ENCODE measurements around the gene OSBPL10. TPM values are rescaled to one million over a fixed set of nuclear protein-coding genes. Genes with fewer than 3 reads are reported as not detected.

The OSBPL10 gene
- total and polyA plus RNA-seq, 3 donors from 2014 or later, result 113 to 175 (median 160) TPM

DNA sequence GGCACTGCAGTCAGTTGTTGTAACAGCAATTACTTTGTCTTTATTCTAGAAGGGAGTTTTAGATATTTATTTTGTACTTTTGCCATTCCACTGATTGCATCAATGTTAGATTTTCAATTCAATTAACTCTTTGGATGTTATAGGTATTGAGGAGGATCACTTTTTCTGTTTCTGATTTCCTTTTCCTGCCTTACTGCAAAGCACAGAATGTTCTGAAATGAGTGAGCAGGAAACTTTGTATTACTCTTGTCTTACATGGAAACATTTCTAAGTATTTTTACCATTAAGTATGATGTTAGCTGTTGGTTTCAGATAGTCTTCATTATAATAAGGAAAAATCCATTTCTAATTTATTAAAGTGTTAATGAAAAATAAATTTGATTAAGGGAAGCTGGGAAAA, 80.5 kb downstream of the OSBPL10 start:
- peaks cover 13% of the 10 kb centered on the region for H3K4me1 ChIP-seq
- no peak overlapping the region for H3K4me3 ChIP-seq
- intact Hi-C loops (cut with DNase I; ENCODE audit: low total_unique reads), result no loop called here
- TF ChIP-seq, protein P1, sequence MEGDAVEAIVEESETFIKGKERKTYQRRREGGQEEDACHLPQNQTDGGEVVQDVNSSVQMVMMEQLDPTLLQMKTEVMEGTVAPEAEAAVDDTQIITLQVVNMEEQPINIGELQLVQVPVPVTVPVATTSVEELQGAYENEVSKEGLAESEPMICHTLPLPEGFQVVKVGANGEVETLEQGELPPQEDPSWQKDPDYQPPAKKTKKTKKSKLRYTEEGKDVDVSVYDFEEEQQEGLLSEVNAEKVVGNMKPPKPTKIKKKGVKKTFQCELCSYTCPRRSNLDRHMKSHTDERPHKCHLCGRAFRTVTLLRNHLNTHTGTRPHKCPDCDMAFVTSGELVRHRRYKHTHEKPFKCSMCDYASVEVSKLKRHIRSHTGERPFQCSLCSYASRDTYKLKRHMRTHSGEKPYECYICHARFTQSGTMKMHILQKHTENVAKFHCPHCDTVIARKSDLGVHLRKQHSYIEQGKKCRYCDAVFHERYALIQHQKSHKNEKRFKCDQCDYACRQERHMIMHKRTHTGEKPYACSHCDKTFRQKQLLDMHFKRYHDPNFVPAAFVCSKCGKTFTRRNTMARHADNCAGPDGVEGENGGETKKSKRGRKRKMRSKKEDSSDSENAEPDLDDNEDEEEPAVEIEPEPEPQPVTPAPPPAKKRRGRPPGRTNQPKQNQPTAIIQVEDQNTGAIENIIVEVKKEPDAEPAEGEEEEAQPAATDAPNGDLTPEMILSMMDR (IDR thresholded peaks at IDR 0.05), result no peak
- no peak for TF ChIP-seq POLR2A (IDR thresholded peaks at IDR 0.05)
- DNase-seq, result no peak
- no peaks in the 10 kb centered on the region for H3K27me3 ChIP-seq
- no peaks in the 10 kb centered on the region for H3K9me3 ChIP-seq
- H3K36me3 ChIP-seq (ENCODE audit: low read depth, missing control alignments), result no peaks in the 10 kb centered on the region
- H3K27ac ChIP-seq, result peak overlapping the region; percentile 1 to 36

DNA sequence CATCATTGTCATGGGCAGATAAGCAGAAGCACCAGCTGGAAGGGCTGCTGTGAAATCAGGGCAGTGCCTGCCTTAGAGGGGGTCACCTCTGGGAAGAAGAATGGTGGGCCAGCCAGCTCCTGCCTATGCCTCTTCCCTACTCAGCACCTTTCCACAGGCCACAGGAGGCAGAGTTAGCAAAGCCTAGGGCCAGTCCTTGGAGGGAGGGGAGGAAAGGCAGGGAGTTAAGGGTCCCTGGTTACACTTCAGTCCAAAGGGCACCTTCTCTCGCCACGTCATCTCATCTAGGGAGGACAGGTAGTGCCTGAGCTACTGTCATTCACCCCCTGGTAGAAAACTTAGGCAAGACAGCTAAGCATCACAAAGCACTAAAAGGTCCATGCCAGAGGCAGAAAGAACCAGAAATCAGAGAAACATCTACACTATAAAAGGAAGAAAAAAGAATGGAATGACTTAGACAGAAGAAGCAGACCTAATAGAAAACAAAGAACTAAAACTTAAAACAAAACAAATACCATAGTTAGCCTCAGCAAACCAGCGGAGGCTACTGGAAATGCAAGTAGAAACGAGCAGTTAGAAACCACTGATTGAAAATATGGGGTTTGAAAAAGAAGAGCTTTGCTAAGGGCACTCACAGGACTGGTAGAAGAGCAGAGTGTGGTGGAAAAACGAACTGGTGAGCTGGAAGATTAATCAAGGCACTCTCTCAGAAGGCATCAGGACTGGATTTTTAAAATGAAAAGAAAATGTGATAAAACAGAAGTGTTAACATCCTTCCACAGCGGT, 84.2 kb downstream of the OSBPL10 start:
- Histone ChIP-seq H3K4me3 (no peak overlapping the region), H3K27me3 (no peaks in the 10 kb centered on the region), H3K27ac (no peak overlapping the region), H3K36me3 (ENCODE audit: low read depth, missing control alignments) (no peaks in the 10 kb centered on the region), H3K9me3 (no peaks in the 10 kb centered on the region), H3K4me1 (peaks cover 13% of the 10 kb centered on the region)
- 84 to 85% methylated on average over 6 of the region's 6 CpGs for WGBS, 2 donors
- intact Hi-C loops (cut with DNase I; ENCODE audit: low total_unique reads), result no loop called here
- no peak for DNase-seq
- TF ChIP-seq, protein P1 (IDR thresholded peaks at IDR 0.05), result no peak
- no peak for TF ChIP-seq POLR2A (IDR thresholded peaks at IDR 0.05)

DNA sequence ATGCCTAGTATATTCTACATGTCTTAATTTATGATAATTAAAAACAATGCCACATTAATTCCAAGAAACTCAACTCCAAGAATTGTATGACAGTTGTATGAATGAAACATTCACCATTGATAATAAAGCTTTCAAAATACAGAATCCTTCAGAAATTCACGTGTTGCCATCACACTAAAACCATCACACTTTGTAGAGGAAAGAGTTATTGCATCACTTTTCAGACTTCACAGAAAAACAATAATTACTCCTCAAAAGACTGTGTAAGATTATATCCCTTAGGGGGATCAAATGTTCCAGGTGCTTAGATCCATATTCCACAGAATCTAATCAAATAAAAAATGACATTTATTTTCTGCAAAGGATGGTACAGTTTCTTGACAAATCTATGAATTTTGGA, 85.0 kb downstream of the OSBPL10 start:
- 76 to 81% methylated on average over 1 of the region's 1 CpG for WGBS, 2 donors
- Histone ChIP-seq H3K27me3 (no peaks in the 10 kb centered on the region), H3K4me3 (no peak overlapping the region), H3K27ac (no peak overlapping the region), H3K36me3 (ENCODE audit: low read depth, missing control alignments) (no peaks in the 10 kb centered on the region), H3K9me3 (no peaks in the 10 kb centered on the region), H3K4me1 (peaks cover 9% of the 10 kb centered on the region)
- intact Hi-C loops (cut with DNase I; ENCODE audit: low total_unique reads), result no loop called here
- DNase-seq, result no peak
- TF ChIP-seq, protein P1 (IDR thresholded peaks at IDR 0.05), result no peak
- TF ChIP-seq POLR2A (IDR thresholded peaks at IDR 0.05), result no peak

DNA sequence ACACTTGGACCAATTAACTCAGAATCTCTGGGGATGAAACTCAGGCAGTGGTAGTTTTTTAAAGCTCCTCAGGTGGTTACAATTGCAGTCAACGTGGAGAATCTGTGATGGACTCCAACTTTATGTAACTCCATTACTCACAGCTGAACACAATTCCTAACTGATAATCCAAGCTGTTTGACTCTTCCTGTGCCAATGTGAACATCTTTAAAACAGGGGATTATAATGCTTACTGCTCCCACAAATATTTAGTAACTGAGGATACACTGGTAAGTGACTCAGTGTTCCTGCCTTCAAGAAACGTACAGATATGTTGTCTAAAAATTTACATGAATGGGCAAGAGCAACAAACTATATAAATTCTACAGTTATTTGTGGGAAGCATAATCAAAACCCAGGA, 85.6 kb downstream of the OSBPL10 start:
- WGBS, 2 donors, result 75 to 82% methylated on average over 2 of the region's 2 CpGs
- TF ChIP-seq, protein P1 (IDR thresholded peaks at IDR 0.05), result no peak
- TF ChIP-seq POLR2A (IDR thresholded peaks at IDR 0.05), result no peak
- H3K27ac ChIP-seq, result no peak overlapping the region
- intact Hi-C loops (cut with DNase I; ENCODE audit: low total_unique reads), result no loop called here
- H3K9me3 ChIP-seq, result no peaks in the 10 kb centered on the region
- no peaks in the 10 kb centered on the region for H3K36me3 ChIP-seq (ENCODE audit: low read depth, missing control alignments)
- no peaks in the 10 kb centered on the region for H3K27me3 ChIP-seq
- H3K4me3 ChIP-seq, result no peak overlapping the region
- DNase-seq, result no peak
- peaks cover 7% of the 10 kb centered on the region for H3K4me1 ChIP-seq
